RPMI7951 (cell line): ENCODE data around the gene ACMSD. TPM values are rescaled to one million over a fixed set of nuclear protein-coding genes. Genes with fewer than 3 reads are reported as not detected.
"Not testable (repeated sequence)": the region's sequence is repeated elsewhere in the genome, so short reads cannot be mapped to it uniquely, and the experiment has no call there.

ENCODE experiments used
- DNase-seq: peaks from one replicate; pipeline ENCODE4 v3.0.0-alpha.2; 2012; ENCODE audit warnings: low read depth
- total RNA-seq: library from RNA; depleted of rRNA; stranded (reverse); fragments of >200 nt; shearing (Covaris generic); gene quantifications from 2 replicates; pipeline ENCODE4 v1.2.3, GENCODE V29; 2014

Gene ACMSD
- total RNA-seq, 1 experiment from 2014 or later = not detected

DNA sequence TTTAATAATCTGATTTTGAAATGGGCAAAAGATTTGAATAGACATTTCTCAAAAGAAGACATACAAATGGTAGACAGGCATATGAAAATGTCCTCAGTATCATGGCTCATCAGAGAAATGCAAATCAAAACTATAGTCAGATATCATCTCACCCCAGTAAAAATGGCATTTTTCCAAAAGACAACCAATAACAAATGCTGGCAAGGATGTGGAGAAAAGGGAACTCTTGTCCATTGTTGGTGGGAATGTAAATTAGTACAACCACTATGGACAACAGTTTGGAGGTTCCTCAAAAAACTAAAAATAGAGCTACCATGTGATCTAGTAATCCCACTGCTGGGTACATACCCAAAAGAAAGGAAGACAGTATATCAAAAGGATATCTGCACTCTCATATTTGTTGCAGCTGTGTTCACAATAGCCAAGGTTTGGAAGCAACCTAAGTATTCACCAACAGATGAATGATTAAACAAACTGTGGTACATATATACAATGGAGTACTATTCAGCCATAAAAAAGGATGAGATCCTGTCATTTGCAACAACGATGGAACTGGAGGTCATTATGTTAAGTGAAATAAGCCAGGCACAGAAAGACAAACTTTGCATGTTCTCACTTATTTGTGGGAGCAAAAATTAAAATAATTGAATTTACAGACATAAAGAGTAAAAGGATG is 69.2 kb downstream of the ACMSD start:
- not testable (repeated sequence) for DNase-seq

DNA sequence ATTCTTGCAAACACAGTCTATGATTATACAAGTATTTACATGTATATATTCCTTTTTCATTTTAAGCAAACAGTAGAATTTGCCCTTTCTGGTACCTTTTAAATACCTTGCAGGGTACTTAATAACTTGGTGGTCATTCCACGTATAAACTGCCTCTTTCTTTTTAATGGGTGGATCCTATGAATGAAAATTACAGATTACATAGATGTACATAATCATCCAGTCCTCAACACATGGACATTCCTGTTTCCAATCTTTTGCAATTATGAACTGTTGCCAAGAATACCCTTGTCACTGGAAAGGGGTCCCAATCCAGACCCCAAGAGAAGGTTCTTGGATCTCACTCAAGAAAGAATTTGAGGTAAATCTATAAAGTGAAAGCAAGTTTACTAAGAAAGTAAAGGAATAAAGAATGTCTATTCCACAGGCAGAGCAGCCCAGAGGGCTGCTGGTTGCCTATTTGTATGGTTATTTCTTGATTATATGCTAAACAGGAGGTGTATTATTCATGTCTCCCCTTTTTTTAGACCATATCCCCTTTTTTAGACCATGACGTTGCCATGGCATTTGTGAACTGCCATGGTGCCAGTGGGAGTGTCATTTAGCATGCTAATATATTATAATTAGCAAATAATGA is 72.5 kb downstream of the ACMSD start:
- no peak for DNase-seq

GRCh38 chr2:134911400-134911785 is 73.0 kb downstream of the ACMSD start:
- DNase-seq = no peak

GRCh38 chr2:134912361-134912760 is 73.9 kb downstream of the ACMSD start:
- DNase-seq = peak; percentile 78

DNA sequence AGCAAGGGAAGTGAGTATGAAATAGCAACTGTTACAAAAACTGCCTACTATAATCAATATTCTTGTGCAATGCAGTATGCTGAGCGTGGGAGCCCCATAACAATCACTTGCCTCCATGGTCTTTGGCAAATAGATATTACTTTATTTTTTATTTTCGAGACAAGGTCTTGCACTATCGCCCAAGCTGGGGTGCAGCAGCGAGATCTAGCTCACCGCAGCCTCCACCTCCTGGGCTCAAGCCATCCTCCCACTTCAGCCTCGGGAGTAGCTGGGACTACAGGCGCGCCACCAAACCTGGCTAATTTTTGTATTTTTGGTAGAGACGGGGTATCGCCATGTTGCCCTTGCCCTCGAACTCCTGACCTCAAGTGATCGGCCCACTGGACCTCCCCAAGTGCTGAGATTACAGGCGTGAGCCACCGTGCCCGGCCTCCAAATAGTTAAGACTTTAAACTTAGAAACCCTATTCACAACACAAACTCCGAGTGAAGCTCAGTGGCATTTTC is 79.0 kb downstream of the ACMSD start:
- peak; percentile 21 for DNase-seq

DNA sequence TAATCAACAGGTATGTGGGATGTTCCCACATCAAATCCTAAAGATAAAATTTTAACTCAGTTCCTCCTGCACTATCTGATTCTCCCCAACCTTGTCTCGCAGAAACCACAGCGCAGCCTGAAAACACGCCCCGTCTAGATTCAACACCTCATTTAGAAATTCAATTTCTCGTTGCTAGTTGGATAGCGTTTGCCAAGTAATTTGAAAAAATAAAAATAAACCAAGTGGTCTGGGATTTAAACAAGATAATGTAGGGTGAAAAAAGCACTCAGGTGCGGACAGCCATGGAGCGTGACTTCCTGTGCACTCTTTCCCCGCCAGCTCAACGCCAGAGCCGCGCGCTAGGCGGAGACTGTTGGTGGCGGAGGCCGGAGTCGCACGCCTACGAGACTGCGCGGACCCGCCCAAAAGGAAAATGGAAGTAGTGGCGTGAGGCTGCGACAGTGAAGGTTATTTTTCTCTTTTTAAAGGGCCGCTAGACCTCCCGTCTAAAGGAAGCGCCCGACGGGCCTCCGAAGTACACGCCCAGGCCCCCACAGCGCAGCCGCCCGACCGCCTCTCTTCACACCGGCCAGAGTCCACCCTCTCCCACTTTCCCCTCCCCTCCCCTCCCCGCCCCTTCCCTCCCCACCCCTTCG is 79.6 kb downstream of the ACMSD start:
- no peak for DNase-seq

- peak; percentile 99 for DNase-seq
Observed at GRCh38 chr2:134918526-134919340, 80.3 kb downstream of the ACMSD start, which contains the start of gene CCNT2. Gene CCNT2, plus strand, starts transcription at chr2:134918822. Its CDS starts 33 bp downstream, at chr2:134918855.

DNA sequence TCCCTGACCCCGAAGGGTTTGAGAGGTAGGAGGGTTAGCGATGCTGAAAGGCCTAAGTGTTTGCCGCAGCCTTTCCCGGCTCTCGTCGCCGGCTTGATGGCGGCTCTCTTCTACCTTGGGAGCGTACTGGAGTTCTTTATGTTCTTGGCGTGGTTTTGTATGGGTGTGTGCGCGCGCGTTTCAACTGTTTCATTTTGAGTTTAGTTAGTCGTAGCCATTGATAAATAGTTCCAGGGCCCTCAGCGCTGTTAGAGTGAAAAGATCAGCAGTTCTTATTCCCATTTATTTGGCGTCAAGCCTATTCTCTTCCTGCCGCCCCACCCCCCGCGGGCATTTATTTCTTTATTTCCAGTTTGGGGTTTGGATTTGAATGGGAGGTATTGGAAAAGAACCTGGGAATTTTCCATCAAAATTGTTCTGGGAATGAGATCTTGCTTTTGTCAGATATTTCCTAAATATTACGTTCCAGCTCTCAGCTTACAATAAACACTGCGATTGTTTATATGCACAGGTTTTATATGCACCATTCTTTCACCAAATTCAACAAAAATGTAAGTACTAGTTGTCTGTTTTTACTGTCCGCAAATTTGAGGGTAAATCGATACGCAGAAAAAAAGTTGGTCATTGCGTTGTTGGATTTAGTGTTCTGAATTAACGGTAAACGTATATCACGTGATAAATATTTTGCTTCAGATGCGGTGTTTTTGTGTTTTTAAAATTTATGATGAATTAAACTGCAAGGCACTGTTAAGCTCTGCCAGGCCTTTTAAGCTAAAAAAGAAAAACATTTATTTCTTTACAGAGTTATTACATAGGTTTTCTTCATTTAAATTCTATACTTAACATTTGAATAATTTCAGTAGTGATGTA is 81.2 kb downstream of the ACMSD start:
- DNase-seq = peak; percentile 40

DNA sequence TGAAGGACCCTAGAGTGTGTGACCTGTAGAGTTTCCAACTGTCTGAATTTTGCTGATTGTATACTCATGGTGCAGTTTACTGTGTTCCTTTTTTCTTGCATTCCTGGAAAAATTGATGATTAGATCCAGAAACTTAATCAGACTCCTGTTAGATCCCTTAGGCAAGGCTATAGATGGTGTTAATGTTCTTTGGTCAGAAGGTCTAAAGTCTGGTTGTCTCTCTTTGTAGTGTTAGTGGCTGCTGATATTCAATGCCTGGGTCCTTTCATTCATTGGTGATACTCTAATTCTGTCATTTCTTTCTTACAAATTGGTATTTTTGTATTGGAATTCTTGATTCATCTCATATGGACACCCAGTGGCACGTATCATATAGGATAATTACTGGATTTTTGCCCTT is 86.5 kb downstream of the ACMSD start:
- DNase-seq = no peak

DNA sequence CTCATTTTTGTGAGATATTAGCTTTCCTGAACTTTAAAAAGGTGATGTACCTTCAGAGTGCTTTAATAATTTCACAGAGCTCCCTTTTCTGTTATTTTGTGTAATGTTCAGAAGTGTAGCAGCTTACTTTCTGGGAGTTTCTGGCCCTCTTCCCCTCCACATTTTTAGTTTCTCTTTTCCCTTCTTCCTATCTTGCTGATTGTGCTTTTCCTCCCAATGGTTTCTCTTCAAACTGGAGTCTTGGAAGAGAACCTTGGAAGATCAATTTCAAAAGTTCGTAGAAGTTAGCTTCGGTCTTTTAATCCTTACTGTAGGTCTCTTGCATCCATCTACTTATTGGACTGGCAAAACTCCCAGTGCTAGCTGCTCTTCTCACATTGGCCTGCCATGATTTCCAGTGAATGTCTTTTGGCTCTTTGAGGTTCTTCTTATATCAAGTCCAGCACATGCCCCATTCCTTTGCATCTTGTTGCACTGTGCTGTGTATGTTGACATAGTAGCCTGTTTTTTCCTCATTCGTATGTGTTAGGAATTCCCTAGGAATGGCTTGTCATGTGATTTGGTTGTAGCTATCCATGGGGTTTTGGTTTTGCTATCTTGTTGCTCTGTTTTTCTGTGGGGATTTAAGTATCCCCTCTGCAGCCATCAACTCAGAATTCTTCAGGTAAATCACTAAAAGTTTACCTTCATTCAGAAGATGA is 88.0 kb downstream of the ACMSD start:
- DNase-seq = peak; percentile 12

GRCh38 chr2:134927195-134927594 is 88.8 kb downstream of the ACMSD start:
- peak; percentile 49 for DNase-seq

GRCh38 chr2:134932864-134933526 is 94.6 kb downstream of the ACMSD start:
- no peak for DNase-seq

- no peak for DNase-seq
Observed at GRCh38 chr2:134933732-134934131, 95.3 kb downstream of the ACMSD start.

DNA sequence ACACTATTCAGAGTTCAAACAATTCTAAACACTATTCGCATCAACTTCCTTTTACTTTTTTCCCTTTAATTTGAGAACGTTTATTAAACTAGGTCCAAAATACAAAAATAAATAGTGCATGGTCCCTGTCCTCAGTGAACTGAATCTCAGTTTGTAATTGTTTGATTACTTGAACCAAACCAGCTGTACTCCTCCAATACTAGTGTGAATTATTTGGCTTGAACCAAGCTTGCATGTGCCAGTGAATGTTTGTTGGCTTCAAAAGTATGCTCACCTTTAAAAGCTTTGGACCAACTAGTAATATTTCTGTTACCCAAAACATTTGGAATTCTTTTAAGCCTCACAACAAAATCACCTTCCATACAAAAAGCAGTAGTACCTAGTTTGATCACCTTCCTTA is 95.7 kb downstream of the ACMSD start:
- no peak for DNase-seq

GRCh38 chr2:134934641-134935040 is 96.2 kb downstream of the ACMSD start:
- no peak for DNase-seq

GRCh38 chr2:134936691-134937090 is 98.3 kb downstream of the ACMSD start:
- no peak for DNase-seq

GRCh38 chr2:134943540-134943939 is 105.1 kb downstream of the ACMSD start:
- DNase-seq = no peak

DNA sequence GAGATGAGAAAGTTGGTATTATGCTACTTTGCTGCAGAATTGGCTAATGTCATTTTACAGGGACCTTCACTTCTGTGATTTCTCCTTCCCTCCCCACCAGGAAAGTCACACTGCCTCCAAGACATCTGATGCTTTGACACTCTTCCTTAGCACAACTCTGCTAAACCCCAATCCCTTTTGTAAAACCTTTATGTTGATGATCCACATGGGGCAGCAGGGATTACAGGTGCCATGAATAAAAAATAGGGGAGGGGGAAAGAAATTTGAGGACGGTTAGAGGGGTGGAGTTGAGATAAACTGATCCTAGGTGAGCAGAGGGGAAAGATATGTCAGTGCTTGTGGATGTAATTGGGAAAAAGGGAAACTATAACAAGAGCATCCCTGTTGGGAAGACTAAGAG is 106.6 kb downstream of the ACMSD start:
- no peak for DNase-seq

- no peak for DNase-seq
Observed at GRCh38 chr2:134946073-134946472, 107.7 kb downstream of the ACMSD start.
